GM10847 (cell line): ENCODE results near the gene ANK2.

ENCODE experiments used
- POLR2A ChIP-seq: IDR thresholded peaks from 2 replicates; pipeline ENCODE4 v1.6.1; 2011; ENCODE audit not compliant: insufficient read length; ENCODE audit errors: extremely low read depth

ANK2 gene

DNA sequence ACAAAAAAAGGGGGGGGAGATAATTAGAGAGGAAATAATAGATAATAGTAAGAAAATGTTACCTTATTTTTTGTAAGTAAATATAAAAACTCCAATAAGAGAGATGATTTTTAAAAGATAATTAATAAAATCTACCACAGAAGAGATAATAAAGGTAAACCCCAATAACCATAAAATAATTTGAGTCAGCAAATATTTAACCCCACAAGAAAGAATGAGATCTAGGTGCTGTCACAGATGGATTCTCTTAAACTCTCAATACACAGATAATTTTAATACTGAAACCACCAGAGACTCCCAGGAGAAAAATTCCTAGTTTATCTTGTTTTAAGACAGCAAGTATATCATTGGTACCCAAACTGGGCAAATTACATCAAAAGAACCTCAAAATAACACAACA lies 341.4 kb downstream of the ANK2 start:
- no peak for TF ChIP-seq POLR2A

DNA sequence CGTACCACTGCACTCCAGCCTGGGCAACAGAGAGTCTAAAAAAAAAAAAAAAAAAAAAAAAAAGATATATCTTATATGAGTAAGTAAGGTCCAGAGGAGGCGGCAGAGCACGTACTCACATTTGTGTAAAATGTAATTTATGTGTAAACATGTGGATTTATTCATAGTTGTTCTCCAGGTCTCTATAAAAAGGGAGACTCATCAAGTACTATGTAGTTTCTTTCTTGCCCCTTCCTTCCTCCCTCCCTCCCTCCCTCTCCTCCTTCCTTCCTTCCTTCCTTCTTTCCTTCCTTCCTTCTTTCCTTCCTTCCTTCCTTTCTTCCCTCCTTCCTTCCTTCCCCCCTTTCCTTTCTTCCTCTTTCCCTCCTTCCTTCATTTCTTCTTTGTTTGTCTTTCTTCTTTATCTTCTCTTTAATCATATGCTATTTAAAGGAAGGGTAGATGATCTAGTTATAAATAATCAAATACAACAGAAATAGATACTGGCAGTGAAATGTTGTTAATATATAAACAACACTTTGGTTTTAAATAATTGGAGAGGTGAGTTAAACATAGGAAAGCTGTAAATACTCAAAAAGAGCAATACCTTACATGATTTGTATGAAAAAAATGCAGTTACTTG lies 344.8 kb downstream of the ANK2 start:
- no peak for TF ChIP-seq POLR2A

DNA sequence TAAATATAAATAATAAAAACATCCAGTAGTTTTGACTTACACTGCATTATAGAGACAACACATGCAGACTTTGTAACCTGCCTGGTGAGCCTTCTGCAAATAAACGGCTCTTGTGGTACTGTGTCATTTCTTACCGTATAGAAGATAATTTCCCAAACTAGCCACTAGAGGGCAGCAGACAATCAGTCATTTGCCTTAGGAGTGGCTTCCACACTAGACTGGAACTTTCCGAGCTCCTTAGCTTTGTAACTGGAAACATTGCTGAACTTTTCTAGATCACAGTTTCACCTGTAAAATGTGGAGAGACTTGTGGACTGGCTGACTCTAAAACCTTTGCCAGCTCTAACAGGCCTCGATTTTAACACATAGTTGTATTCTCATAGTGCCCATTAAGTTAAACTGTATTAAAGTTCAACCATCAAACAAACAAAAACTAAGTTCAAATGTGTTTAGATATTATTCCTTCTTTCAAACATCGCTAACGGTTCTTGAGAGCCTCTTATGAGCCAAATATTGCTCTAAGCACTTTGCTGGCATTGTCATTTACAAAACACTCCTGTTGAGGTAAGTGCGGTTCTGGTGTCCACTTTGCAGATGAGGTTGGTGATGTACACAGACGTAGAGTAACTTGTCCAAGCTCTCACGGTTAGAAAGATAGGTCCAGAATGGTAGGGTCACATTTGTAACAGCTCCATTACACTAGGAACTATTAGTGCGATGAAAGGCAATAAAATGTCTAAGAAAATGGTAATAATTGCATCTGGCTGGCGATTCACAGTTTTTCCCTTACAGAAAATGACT lies 345.5 kb downstream of the ANK2 start:
- no peak for TF ChIP-seq POLR2A

DNA sequence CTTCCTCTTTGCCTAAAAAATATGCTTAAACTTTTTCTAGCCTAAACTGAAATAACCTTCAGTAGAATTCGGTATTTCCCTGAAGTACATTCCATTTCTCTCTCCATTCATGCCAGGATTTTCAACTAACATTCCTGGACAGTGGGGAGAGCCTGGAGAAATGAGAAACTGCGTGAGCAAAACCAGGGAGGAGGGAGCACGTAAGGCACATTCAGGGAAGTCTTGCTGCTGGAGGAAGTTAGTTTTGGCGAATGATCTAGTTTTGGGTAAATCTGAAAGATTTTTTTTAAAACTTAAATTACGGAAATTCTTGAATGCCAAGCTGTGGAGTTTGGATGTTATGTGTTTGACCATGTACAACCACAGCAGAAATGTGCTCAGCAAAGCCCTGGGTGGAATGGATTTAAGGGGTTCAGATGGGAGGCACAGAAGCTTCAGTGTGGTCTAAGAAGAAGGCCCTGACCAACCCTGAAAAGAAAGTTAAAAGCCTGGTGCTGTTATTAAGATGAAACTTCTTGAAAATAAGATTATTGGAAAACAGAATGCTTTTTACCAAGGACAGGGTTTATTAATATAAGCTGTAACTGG lies 347.8 kb downstream of the ANK2 start:
- no peak for TF ChIP-seq POLR2A

DNA sequence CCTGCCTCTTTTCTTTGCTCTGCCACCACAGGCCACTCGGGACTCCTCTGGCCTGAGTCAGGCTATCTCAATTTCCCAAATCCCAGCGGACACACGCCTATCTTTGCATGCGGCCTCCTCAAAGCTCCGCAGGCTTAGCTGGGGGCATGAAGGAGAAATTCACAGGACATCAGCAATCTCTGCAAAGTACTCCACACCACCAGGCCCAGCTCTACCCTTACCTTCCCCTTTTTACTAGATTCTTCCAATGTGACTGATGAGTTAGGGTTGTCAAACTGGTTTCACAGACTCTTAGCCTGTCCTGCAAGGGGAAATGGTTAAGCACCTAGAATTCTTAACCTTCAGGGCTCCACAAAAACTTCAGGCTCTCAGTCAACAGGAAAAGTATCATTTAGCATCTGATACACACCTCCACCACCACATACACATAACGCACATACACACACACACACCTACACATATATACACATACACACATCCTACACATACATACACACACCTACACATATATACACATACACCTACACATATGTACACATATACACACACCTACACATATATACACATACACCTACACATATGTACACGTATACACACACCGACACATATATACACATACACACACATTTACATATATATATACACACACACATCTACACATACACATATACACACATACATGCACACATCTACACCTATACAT lies 349.1 kb downstream of the ANK2 start:
- TF ChIP-seq POLR2A = no peak

DNA sequence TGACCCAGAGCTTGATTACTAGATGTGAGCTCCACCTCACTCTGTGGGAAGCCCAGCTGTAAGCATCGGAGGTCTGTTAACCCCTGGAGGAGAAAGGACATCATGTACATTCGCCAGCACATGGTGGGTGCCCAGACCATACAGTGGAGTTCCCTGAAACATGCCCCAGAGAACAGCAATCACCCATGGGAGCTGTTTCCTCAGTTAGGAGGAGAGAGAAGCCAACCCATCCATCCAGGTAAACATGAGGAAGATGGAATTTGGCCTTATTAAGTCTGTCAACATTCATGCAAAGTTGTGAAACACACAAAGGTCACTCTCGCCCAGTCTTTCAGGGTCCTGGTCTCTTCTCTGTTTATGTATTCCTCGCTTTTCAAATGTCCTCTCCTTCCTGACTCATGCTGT lies 354.7 kb downstream of the ANK2 start:
- no peak for TF ChIP-seq POLR2A

DNA sequence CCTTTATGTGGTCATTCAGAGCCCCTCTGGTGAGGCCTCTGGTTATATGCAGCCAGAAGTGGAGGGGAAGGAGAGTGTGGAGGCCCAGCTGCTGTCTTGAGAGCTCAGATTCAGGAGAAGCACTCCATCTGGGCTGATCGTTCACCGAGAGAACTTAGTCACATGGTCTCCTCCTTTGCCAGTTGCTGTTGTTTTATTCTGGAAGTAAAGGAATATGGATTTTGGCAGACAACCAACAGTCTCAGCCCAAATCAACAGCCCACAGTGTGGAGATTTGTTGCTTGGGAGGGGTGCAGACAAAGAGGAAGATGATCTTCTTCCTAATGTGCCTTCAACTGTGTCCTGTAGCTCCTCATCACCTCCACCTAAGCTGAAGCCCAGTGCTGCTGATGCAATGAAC lies 355.4 kb downstream of the ANK2 start:
- TF ChIP-seq POLR2A = no peak

DNA sequence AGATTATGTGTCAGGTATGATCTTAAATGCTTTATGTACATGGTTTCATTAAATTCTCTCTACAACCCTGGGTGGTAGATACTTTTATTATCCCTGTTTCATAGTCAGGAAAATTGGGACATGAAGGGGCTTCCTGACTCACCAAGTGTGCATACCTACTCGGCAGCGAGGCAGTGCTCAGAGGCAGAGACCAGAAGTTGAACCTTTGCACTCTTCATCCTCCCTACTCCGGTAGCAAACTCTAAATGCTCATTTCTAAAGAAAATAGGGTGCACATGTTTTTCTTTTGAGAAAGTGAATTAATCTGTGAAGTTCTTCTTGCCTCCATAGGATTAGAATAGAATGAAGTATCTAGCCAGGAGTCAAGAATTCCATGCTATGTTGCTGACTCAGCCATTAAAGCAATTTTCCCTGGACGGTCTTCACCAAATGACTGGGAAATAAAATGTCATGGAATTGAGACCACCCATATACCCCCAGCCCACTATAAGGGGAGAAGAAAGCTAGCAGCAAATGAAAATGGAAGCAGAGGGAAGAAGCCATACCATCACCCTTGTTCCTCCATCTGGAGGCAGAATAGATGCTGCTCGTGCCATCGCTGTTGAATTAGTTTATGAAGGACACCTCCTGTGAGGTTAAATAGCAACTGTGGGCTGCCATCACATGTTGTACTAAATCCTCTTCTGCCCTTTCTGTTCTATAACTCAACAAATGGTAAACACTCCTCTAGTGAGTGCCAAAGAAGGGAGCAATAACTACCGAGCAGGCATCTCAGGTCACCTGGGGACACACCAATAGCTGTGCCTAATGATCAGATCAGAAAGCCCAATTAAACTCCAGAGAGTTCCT lies 356.6 kb downstream of the ANK2 start:
- no peak for TF ChIP-seq POLR2A

DNA sequence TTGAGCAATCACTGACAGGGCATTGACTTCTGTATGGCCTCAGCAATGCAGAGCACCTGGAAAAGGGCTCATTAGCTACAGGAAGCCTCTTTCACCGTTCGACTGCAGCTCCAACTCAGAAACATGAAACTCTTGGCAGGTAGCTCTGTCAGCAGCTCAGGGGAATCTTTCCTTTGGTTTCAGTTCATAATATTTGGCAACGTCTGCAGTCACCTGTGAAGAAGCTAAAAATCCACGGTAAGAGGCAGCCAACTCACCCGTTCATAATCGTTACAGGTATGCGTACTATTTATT lies 357.2 kb downstream of the ANK2 start:
- TF ChIP-seq POLR2A = no peak

DNA sequence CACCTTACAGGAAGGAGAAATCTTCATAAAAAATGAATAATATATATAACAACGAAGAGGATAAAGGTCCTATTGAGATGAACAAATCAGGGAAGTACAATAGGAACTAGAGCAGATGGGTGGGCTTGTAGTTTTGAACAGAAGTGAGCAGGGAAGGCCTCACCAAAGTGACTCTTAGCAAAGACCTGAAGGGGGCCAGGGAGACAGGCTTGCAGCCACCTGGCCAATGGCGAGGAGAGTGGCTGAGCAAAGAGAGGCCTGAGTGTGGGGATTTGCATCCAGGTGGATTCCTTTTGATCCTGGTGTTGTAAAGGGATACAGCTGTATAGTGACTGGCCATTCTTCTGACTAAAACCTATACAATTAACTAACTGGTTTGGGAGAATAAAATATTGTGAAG lies 358.0 kb downstream of the ANK2 start:
- TF ChIP-seq POLR2A = no peak

DNA sequence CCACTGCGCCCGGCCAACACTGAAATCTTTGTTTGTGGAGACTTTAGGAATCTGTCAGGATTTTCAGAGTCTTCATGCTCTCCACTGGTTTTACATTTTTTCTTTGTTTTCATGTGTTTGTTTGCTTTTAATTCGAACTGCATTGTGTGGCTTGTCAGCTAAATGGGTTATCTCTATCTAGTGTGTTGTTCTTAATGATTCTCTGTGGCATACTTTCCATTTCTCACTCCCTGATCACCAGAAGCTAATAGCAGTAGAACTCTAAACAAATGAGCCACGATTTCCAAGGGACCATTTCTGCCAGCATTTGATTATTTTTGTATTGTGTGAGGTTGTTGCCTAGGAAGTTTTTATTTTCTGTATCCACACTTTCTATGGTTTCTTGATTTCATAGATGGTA lies 359.7 kb downstream of the ANK2 start:
- TF ChIP-seq POLR2A = no peak

DNA sequence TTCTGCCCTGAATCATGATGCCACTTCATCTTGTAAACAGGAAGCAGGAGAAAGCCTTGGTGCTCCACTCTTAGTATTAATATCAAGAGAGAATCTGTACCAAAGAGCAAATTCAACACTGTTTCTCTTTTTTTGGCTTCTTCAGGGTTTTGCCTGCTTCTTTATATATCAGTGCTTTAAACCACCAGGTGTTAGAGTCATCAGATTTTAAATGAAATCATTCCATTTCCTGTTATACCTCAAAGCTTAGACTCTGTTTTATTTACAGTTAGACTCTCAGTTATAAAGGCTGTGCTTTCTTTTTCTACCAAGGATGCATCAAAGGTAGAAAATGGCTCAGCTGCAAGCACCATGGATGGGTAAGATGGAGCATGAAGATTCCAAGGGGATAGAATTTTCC lies 361.2 kb downstream of the ANK2 start:
- no peak for TF ChIP-seq POLR2A

DNA sequence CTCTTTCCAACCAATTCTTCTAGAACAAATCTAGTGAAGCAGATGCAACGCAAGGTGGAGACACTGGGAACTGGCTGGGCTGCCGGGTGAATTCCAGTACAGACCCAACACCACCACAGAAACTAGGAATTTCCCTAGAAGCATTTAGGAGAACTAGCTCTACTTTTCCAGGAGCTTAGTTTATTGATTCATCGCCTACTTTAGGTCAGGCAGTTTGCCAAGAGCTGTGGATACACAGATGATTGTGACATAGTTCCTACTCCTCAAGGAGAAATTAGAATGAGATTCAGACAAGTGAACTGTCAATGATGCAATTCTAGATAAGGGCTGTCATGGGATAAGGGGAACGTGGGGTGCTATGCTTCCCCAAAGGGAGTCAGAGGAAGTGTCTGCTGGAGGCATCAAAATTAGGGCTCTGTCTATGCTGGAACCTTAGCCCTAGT lies 362.1 kb downstream of the ANK2 start:
- no peak for TF ChIP-seq POLR2A

DNA sequence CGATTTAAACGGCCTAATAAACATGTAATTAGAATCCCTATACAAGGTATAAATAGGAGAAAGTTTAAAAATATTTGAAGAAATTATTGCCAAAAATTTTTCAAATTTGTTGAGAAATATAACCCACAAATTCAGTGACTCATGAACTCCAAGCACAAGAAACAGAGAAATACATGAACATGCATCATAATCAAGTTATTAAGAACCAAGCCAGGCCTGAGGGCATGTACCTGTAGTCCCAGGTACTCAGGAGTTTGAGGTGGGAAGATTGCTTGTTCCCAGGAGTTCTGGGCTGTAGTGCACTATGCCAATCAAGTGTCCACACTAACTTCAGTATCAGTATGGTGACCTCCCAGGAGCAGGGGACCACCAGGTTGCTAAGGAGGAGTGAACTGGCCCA lies 370.2 kb downstream of the ANK2 start:
- TF ChIP-seq POLR2A = no peak

DNA sequence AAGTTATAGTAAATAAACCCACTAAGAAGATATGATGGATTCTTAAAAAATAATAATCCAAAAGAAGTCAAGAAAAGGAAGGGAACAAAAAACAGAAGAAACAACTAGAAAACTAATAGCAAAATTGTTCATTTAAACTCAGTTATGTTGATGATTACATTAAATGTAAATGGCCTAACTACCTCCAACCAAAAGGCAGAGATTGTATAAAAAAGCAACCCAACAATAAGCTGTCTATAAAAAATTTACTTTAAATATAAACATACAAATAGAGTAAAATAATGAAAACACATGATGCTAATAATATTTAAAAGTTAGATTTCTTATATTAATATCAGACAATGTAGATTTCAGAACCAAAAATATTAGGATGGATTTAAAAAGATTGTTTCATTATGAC lies 371.5 kb downstream of the ANK2 start:
- TF ChIP-seq POLR2A = no peak
